SK-N-MC (cell line): ENCODE measurements around the gene FAM168A.

Experiments
- EZH2 ChIP-seq: fragments of 200-600 bp; sonication (generic); IDR thresholded peaks from one replicate; pipeline ENCODE4 v1.6.1; 2017; ENCODE audit warnings: antibody characterized with exemption
- FOXP2 ChIP-seq: optimal IDR thresholded peaks from 2 replicates; pipeline ENCODE3; 2011; ENCODE audit warnings: mild to moderate bottlenecking, moderate library complexity; ENCODE audit not compliant: insufficient read depth; ENCODE audit errors: extremely low read length, control extremely low read depth
- POLR2AphosphoS5 ChIP-seq: IDR thresholded peaks from 2 replicates; pipeline ENCODE4 v1.6.1; 2012; ENCODE audit warnings: mild to moderate bottlenecking, low read depth, low read length, borderline replicate concordance

GRCh38 chr11:73413256-73413655, 184.7 kb downstream of the FAM168A start:
- TF ChIP-seq POLR2AphosphoS5 (no peak), FOXP2 (no peak), EZH2 (no peak)
